Loucy (cell line): ENCODE data around the gene SLC29A3.

Experiments
- H2AFZ ChIP-seq: fragments of 200-600 bp; sonication (generic); 2 replicates; pipeline ENCODE4 v1.6.0; 2016; ENCODE audit warnings: antibody characterized with exemption, mild to moderate bottlenecking, low read length, moderate library complexity
- H3F3A ChIP-seq: fragments of 200-600 bp; 2 replicates; pipeline ENCODE4 v1.6.0; 2016; ENCODE audit warnings: antibody characterized with exemption, low read depth, mild to moderate bottlenecking
- H3K27me3 ChIP-seq: fragments of 200-600 bp; sonication (generic); 2 replicates; pipeline ENCODE4 v1.6.1; 2014; ENCODE audit warnings: low read length, mild to moderate bottlenecking; ENCODE audit not compliant: insufficient read depth, poor library complexity, severe bottlenecking
- H3K36me3 ChIP-seq: fragments of 200-600 bp; sonication (generic); 2 replicates; pipeline ENCODE4 v1.6.1; 2016; ENCODE audit warnings: low read length; ENCODE audit not compliant: insufficient read depth
- H3K4me1 ChIP-seq: fragments of 200-600 bp; sonication (generic); 2 replicates; pipeline ENCODE4 v1.5.1; 2014; ENCODE audit warnings: low read length, mild to moderate bottlenecking; ENCODE audit not compliant: insufficient read depth, poor library complexity, severe bottlenecking
- H3K4me2 ChIP-seq: fragments of 200-600 bp; sonication (generic); 2 replicates; pipeline ENCODE4 v1.6.0; 2014; ENCODE audit warnings: antibody characterized with exemption, low read length, low read depth, mild to moderate bottlenecking; ENCODE audit not compliant: poor library complexity, severe bottlenecking
- H3K4me3 ChIP-seq: fragments of 200-600 bp; sonication (generic); 2 replicates; pipeline ENCODE4 v1.5.1; 2014; ENCODE audit warnings: low read length, mild to moderate bottlenecking, mixed read lengths; ENCODE audit not compliant: poor library complexity, severe bottlenecking
- H3K79me2 ChIP-seq: fragments of 200-600 bp; sonication (generic); 2 replicates; pipeline ENCODE4 v1.6.1; 2014; ENCODE audit warnings: low read length; ENCODE audit not compliant: insufficient read depth
- H3K9ac ChIP-seq: fragments of 200-600 bp; sonication (generic); 2 replicates; pipeline ENCODE4 v1.6.0; 2014; ENCODE audit warnings: mild to moderate bottlenecking, low read depth, low read length, moderate library complexity; ENCODE audit not compliant: poor library complexity, severe bottlenecking
- H3K9me2 ChIP-seq: fragments of 200-600 bp; sonication (generic); replicated peaks from 2 replicates; pipeline ENCODE4 v1.6.1; 2016; ENCODE audit warnings: low read depth, low read length, mixed read lengths
- H3K9me3 ChIP-seq: fragments of 200-600 bp; sonication (generic); 2 replicates; pipeline ENCODE4 v1.6.1; 2014; ENCODE audit warnings: mild to moderate bottlenecking, antibody characterized with exemption, low read length, low read depth; ENCODE audit not compliant: insufficient read depth
- H4K20me1 ChIP-seq: fragments of 200-600 bp; sonication (generic); 2 replicates; pipeline ENCODE4 v1.6.0; 2014; ENCODE audit warnings: antibody characterized with exemption, low read length, mild to moderate bottlenecking; ENCODE audit not compliant: insufficient read depth, poor library complexity, severe bottlenecking
- CTCF ChIP-seq: fragments of 200-600 bp; sonication (generic); conservative IDR thresholded peaks from 2 replicates; pipeline ENCODE4 v1.5.1; 2014; ENCODE audit warnings: mild to moderate bottlenecking, antibody characterized with exemption, low read length
- EZH2phosphoT487 ChIP-seq: fragments of 200-600 bp; IDR thresholded peaks from 2 replicates; pipeline ENCODE4 v1.6.1; 2018; ENCODE audit warnings: antibody characterized with exemption, mild to moderate bottlenecking, moderate library complexity, borderline replicate concordance

The SLC29A3 gene

GRCh38 chr10:71330789-71331404 is 11.8 kb downstream of the SLC29A3 start:
- H3K27me3 ChIP-seq, result no peaks in the 10 kb centered on the region
- H4K20me1 ChIP-seq, result no peaks in the 10 kb centered on the region
- no peak overlapping the region for H3K9ac ChIP-seq
- H3F3A ChIP-seq, result no peaks in the 10 kb centered on the region
- no peaks in the 10 kb centered on the region for H3K9me2 ChIP-seq
- H3K79me2 ChIP-seq, result no peaks in the 10 kb centered on the region; the same call in 1 of the 2 replicates
- H3K4me1 ChIP-seq, result peaks cover 3% of the 10 kb centered on the region
- H3K36me3 ChIP-seq, result peaks cover 15% of the 10 kb centered on the region; the same call in 1 of the 2 replicates
- no peak for TF ChIP-seq CTCF
- no peak for TF ChIP-seq EZH2phosphoT487
- H3K4me2 ChIP-seq, result no peak overlapping the region
- H3K9me3 ChIP-seq, result no peaks in the 10 kb centered on the region
- no peak overlapping the region for H3K4me3 ChIP-seq
- H2AFZ ChIP-seq, result no peak overlapping the region

- Histone ChIP-seq H3K4me2 (no peak overlapping the region), H2AFZ (no peak overlapping the region), H3K9ac (no peak overlapping the region), H4K20me1 (no peaks in the 10 kb centered on the region), H3K4me3 (no peak overlapping the region), H3K9me2 (no peaks in the 10 kb centered on the region), H3K36me3 (peaks cover 15% of the 10 kb centered on the region; the same call in 1 of the 2 replicates), H3K4me1 (peaks cover 3% of the 10 kb centered on the region), H3K79me2 (no peaks in the 10 kb centered on the region; the same call in 1 of the 2 replicates), H3F3A (no peaks in the 10 kb centered on the region), H3K9me3 (no peaks in the 10 kb centered on the region), H3K27me3 (no peaks in the 10 kb centered on the region)
- no peak for TF ChIP-seq CTCF
- TF ChIP-seq EZH2phosphoT487, result no peak
Measured at GRCh38 chr10:71331736-71332135, 12.7 kb downstream of the SLC29A3 start.

GRCh38 chr10:71332466-71332865 is 13.4 kb downstream of the SLC29A3 start:
- no peaks in the 10 kb centered on the region for H3F3A ChIP-seq
- H3K4me2 ChIP-seq, result no peak overlapping the region
- no peaks in the 10 kb centered on the region for H3K27me3 ChIP-seq
- H3K9me2 ChIP-seq, result no peaks in the 10 kb centered on the region
- H3K4me1 ChIP-seq, result peaks cover 3% of the 10 kb centered on the region
- no peaks in the 10 kb centered on the region; the same call in 1 of the 2 replicates for H3K79me2 ChIP-seq
- H3K9me3 ChIP-seq, result no peaks in the 10 kb centered on the region
- H3K9ac ChIP-seq, result no peak overlapping the region
- no peak overlapping the region for H3K4me3 ChIP-seq
- H4K20me1 ChIP-seq, result no peaks in the 10 kb centered on the region
- H3K36me3 ChIP-seq, result peaks cover 15% of the 10 kb centered on the region; the same call in 1 of the 2 replicates
- TF ChIP-seq CTCF (no peak), EZH2phosphoT487 (no peak)
- H2AFZ ChIP-seq, result no peak overlapping the region
